Loucy (cell line): ENCODE measurements around the gene EVA1B.

ENCODE experiments used
- EZH2phosphoT487 ChIP-seq: fragments of 200-600 bp; IDR thresholded peaks from 2 replicates; pipeline ENCODE4 v1.6.1; 2018; ENCODE audit warnings: antibody characterized with exemption, mild to moderate bottlenecking, moderate library complexity, borderline replicate concordance
- TF ChIP-seq, protein P1 (sequence below): fragments of 200-600 bp; sonication (generic); conservative IDR thresholded peaks from 2 replicates; pipeline ENCODE4 v1.5.1; 2014; ENCODE audit warnings: mild to moderate bottlenecking, antibody characterized with exemption, low read length

DNA sequence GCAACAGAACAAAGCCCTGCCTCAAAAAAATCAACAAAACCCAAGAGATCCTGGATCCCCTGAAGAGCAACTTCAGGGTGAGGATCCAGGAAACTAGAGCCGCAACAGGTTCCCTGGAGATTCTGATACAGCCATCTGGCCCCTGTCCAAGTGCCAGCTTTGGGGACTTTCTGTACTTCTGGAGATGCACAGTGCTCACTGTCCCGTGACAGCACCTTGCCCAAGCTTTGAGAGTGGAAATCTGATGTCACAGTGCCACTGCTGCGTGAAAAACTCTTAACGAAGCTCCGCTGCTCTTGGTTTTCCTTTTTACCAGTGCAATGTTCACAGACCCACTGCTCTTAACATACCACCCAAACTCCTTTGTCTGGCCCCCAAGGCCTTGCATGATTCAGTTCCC, 35.9 kb upstream of the EVA1B start:
- TF ChIP-seq, protein P1, sequence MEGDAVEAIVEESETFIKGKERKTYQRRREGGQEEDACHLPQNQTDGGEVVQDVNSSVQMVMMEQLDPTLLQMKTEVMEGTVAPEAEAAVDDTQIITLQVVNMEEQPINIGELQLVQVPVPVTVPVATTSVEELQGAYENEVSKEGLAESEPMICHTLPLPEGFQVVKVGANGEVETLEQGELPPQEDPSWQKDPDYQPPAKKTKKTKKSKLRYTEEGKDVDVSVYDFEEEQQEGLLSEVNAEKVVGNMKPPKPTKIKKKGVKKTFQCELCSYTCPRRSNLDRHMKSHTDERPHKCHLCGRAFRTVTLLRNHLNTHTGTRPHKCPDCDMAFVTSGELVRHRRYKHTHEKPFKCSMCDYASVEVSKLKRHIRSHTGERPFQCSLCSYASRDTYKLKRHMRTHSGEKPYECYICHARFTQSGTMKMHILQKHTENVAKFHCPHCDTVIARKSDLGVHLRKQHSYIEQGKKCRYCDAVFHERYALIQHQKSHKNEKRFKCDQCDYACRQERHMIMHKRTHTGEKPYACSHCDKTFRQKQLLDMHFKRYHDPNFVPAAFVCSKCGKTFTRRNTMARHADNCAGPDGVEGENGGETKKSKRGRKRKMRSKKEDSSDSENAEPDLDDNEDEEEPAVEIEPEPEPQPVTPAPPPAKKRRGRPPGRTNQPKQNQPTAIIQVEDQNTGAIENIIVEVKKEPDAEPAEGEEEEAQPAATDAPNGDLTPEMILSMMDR, result no peak
- no peak for TF ChIP-seq EZH2phosphoT487
